ENCODE results near the gene GRIK4.

Gene GRIK4

DNA sequence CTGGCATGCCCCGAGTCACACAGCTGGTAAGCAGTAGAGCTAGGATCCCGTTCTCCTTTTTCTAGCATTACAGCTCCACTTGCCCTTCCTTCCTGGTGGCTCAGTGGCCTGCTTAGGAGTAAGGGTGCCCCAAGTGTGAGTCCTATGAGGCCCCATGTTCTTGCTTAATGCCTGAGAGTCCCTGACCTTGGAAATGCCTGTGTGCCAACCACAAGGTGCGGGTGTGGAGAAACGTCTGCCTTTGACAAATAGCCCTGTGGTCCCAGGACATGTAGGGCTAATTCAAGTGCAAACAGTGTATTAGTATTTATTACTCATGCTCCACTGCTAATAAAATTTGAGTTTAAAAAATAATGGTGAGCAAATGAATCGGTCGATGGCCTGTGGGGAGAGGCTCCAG is 18.4 kb downstream of the GRIK4 start:
- peaks cover 9% of the 10 kb centered on the region; the same call in 1 of the 2 replicates for H3K4me1 ChIP-seq (ENCODE audit: insufficient read depth, low read length)
- no peaks in the 10 kb centered on the region for H3K9me3 ChIP-seq (ENCODE audit: insufficient read depth, low read depth, low read length)
- no peak overlapping the region for H3K4me3 ChIP-seq (ENCODE audit: low read length)
- peaks cover 5% of the 10 kb centered on the region for H3K27me3 ChIP-seq (ENCODE audit: insufficient read depth, low read length)
- H3K9ac ChIP-seq (ENCODE audit: low read depth, low read length): no peak overlapping the region
- no peak overlapping the region for H3K27ac ChIP-seq (ENCODE audit: low read length)
- no peaks in the 10 kb centered on the region for H3K36me3 ChIP-seq (ENCODE audit: insufficient read depth, low read depth, low read length)

GRCh38 chr11:120532082-120532831 is 20.7 kb downstream of the GRIK4 start:
- no peaks in the 10 kb centered on the region for H3K9me3 ChIP-seq (ENCODE audit: insufficient read depth, low read depth, low read length)
- no peak overlapping the region for H3K9ac ChIP-seq (ENCODE audit: low read depth, low read length)
- H3K36me3 ChIP-seq (ENCODE audit: insufficient read depth, low read depth, low read length): no peaks in the 10 kb centered on the region
- peaks cover 3% of the 10 kb centered on the region; the same call in 1 of the 2 replicates for H3K4me1 ChIP-seq (ENCODE audit: insufficient read depth, low read length)
- no peak overlapping the region for H3K4me3 ChIP-seq (ENCODE audit: low read length)
- H3K27ac ChIP-seq (ENCODE audit: low read length): no peak overlapping the region
- H3K27me3 ChIP-seq (ENCODE audit: insufficient read depth, low read length): peaks cover 5% of the 10 kb centered on the region; the same call in 1 of the 2 replicates

DNA sequence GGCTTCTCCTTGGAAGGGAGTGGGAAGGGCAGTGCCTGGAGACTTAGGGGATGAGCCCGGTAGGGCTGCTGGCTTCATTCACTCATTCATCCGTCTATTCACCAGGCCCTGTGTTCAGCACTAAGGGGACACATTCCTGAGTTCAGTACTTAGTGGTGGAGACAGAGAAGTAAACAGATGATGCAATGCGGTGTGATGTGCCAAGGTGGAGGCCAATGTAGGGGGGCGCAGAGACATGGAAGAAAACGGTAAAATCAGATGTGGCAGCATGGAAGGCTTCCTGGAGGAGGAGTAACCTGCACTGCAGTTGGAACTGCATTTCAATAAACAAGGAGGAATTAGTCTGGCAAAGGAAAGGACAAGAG is 21.3 kb downstream of the GRIK4 start:
- H3K9ac ChIP-seq (ENCODE audit: low read depth, low read length): no peak overlapping the region
- no peaks in the 10 kb centered on the region; the same call in 1 of the 2 replicates for H3K4me1 ChIP-seq (ENCODE audit: insufficient read depth, low read length)
- H3K27ac ChIP-seq (ENCODE audit: low read length): no peak overlapping the region
- H3K9me3 ChIP-seq (ENCODE audit: insufficient read depth, low read depth, low read length): no peaks in the 10 kb centered on the region
- H3K4me3 ChIP-seq (ENCODE audit: low read length): no peak overlapping the region
- H3K27me3 ChIP-seq (ENCODE audit: insufficient read depth, low read length): peaks cover 5% of the 10 kb centered on the region; the same call in 1 of the 2 replicates
- no peaks in the 10 kb centered on the region for H3K36me3 ChIP-seq (ENCODE audit: insufficient read depth, low read depth, low read length)

DNA sequence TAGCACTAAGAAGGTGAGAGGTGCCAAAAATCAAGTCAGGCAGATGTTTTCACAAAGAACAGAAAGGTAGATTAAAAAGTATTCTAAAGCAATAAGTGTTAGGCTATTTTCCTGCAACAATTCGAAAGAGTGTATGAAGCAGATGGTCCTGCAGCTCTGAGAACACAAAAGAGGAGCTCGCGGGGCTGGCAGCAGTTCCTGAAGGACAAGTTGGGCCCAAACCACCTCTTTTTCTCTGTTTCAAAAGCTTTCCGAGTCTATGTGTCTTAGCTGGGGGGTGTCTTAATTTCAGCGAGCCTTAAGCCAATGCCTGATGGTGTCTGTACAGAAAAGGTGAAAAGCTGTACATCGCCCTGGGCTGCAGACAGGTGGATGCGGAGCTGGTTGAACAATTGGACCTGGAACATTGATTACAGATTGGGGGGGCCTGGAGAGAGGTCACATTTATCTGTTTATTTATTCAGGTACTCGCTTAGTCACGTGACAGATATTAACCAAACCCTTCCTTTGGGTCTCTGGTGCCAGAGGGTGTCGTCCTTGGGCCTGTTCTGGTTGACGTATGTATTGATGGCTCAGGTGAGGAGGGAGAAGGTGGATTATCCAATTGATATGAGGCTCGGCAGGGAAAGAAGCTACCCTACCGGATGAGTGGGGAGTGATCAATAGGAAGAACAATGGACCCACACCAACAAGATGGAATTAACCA is 24.7 kb downstream of the GRIK4 start:
- no peak overlapping the region for H3K9ac ChIP-seq (ENCODE audit: low read depth, low read length)
- no peak overlapping the region for H3K4me3 ChIP-seq (ENCODE audit: low read length)
- no peaks in the 10 kb centered on the region; the same call in 1 of the 2 replicates for H3K27me3 ChIP-seq (ENCODE audit: insufficient read depth, low read length)
- H3K4me1 ChIP-seq (ENCODE audit: insufficient read depth, low read length): no peaks in the 10 kb centered on the region
- H3K36me3 ChIP-seq (ENCODE audit: insufficient read depth, low read depth, low read length): no peaks in the 10 kb centered on the region
- H3K27ac ChIP-seq (ENCODE audit: low read length): no peak overlapping the region
- no peaks in the 10 kb centered on the region for H3K9me3 ChIP-seq (ENCODE audit: insufficient read depth, low read depth, low read length)

DNA sequence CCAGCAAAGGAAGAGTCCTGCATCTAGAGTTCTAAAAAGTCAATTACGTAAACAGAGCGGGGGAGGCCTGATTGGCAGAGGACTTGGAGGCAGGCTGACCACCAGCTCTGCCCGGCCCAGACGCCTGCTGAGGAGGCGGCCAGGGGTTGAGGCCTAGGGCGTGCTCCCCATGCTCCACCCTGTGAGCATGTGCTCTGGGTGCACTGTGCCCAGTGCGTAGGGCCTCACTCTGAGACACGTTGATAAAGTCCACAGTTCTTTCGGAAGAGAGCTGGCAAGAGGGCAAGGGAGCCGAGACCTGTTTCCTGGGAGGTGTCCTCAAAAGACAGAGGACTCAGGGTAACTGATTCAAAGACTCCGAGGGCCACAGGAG is 25.2 kb downstream of the GRIK4 start:
- no peak overlapping the region for H3K9ac ChIP-seq (ENCODE audit: low read depth, low read length)
- H3K27ac ChIP-seq (ENCODE audit: low read length): no peak overlapping the region
- H3K9me3 ChIP-seq (ENCODE audit: insufficient read depth, low read depth, low read length): no peaks in the 10 kb centered on the region
- H3K36me3 ChIP-seq (ENCODE audit: insufficient read depth, low read depth, low read length): no peaks in the 10 kb centered on the region
- H3K4me3 ChIP-seq (ENCODE audit: low read length): no peak overlapping the region
- H3K27me3 ChIP-seq (ENCODE audit: insufficient read depth, low read length): no peaks in the 10 kb centered on the region; the same call in 1 of the 2 replicates
- H3K4me1 ChIP-seq (ENCODE audit: insufficient read depth, low read length): no peaks in the 10 kb centered on the region

- Histone ChIP-seq H3K27me3 (ENCODE audit: insufficient read depth, low read length) (no peaks in the 10 kb centered on the region; the same call in 1 of the 2 replicates), H3K36me3 (ENCODE audit: insufficient read depth, low read depth, low read length) (no peaks in the 10 kb centered on the region), H3K27ac (ENCODE audit: low read length) (no peak overlapping the region), H3K9ac (ENCODE audit: low read depth, low read length) (no peak overlapping the region), H3K9me3 (ENCODE audit: insufficient read depth, low read depth, low read length) (no peaks in the 10 kb centered on the region), H3K4me1 (ENCODE audit: insufficient read depth, low read length) (no peaks in the 10 kb centered on the region), H3K4me3 (ENCODE audit: low read length) (no peak overlapping the region)
Observed at GRCh38 chr11:120537996-120538395, 26.4 kb downstream of the GRIK4 start.

GRCh38 chr11:120538707-120539106 is 27.2 kb downstream of the GRIK4 start:
- Histone ChIP-seq H3K27me3 (ENCODE audit: insufficient read depth, low read length) (no peaks in the 10 kb centered on the region; the same call in 1 of the 2 replicates), H3K27ac (ENCODE audit: low read length) (no peak overlapping the region), H3K9me3 (ENCODE audit: insufficient read depth, low read depth, low read length) (no peaks in the 10 kb centered on the region), H3K4me1 (ENCODE audit: insufficient read depth, low read length) (no peaks in the 10 kb centered on the region), H3K9ac (ENCODE audit: low read depth, low read length) (no peak overlapping the region), H3K4me3 (ENCODE audit: low read length) (no peak overlapping the region), H3K36me3 (ENCODE audit: insufficient read depth, low read depth, low read length) (no peaks in the 10 kb centered on the region)

- H3K9me3 ChIP-seq (ENCODE audit: insufficient read depth, low read depth, low read length): no peaks in the 10 kb centered on the region
- H3K27ac ChIP-seq (ENCODE audit: low read length): no peak overlapping the region
- H3K9ac ChIP-seq (ENCODE audit: low read depth, low read length): no peak overlapping the region
- H3K4me3 ChIP-seq (ENCODE audit: low read length): no peak overlapping the region
- H3K4me1 ChIP-seq (ENCODE audit: insufficient read depth, low read length): no peaks in the 10 kb centered on the region
- no peaks in the 10 kb centered on the region; the same call in 1 of the 2 replicates for H3K27me3 ChIP-seq (ENCODE audit: insufficient read depth, low read length)
- no peaks in the 10 kb centered on the region for H3K36me3 ChIP-seq (ENCODE audit: insufficient read depth, low read depth, low read length)
Observed at GRCh38 chr11:120539667-120540369, 28.3 kb downstream of the GRIK4 start.

DNA sequence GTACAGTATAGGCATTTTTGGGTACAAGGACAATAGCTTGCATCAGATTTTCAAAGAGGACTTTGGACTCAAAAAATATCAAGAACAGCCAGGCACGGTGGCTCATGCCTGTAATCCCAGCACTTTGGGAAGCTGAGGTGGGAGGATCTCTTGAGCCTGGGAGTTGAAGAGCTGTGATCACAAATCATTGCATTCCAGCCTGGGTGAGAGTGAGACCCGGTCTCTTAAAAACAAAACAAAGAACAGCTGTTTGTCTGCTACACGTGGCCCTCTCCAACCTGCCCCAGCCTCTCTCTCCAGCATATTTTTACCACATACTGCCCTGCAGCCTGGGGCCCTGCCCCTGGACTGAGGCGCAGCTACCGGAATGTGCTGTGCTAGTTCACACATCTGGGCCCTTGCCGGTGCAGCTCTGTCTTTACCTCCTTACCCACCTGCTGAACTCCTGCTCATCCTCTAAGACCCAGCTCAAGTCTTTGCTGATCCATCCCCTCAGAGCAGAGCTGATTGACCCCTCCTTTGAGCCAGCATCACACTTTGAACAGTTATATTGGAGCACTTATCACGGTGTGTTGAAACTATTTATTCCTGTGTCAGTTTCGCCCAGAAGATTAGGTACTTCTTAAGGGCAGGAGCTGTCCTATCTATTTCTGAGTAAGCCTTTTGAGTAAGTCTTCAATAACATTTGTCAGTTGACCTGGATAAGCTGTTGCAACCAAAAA is 29.4 kb downstream of the GRIK4 start:
- H3K9ac ChIP-seq (ENCODE audit: low read depth, low read length): no peak overlapping the region
- no peaks in the 10 kb centered on the region for H3K9me3 ChIP-seq (ENCODE audit: insufficient read depth, low read depth, low read length)
- H3K27ac ChIP-seq (ENCODE audit: low read length): no peak overlapping the region
- no peaks in the 10 kb centered on the region for H3K36me3 ChIP-seq (ENCODE audit: insufficient read depth, low read depth, low read length)
- no peak overlapping the region for H3K4me3 ChIP-seq (ENCODE audit: low read length)
- H3K4me1 ChIP-seq (ENCODE audit: insufficient read depth, low read length): no peaks in the 10 kb centered on the region
- no peaks in the 10 kb centered on the region; the same call in 1 of the 2 replicates for H3K27me3 ChIP-seq (ENCODE audit: insufficient read depth, low read length)

DNA sequence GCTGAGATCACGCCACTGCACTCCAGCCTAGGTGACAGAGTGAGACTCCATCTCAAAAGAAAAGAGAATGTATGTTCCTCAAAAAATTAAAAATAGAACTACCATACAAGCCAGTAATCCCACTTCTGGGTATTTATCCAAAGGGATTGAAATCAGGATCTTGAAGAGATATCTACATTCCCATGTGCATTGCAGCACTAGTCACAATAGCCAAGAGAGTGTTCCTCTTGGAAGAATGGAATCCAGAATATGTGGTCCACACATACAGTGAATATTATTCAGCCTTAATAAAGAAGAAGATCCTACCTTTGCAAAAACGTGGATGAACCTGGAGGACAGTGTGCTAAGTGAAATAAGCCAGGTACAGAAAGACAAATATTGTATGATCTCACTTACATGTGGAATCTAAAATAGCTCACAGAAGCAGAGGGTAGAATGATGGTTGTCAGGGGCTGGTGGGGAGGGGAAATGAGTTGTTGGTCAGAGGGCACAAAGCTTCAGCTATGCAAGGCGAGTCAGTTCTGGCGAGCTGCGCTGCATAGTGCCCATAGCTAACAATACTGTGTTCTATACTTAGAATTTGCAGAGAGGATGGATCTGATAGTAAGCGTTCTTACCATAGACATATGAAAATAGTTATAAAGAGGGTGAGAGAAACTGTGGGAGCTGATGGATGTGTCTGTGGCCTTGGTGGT is 32.1 kb downstream of the GRIK4 start:
- H3K27me3 ChIP-seq (ENCODE audit: insufficient read depth, low read length): no peaks in the 10 kb centered on the region
- H3K27ac ChIP-seq (ENCODE audit: low read length): no peak overlapping the region
- no peaks in the 10 kb centered on the region for H3K36me3 ChIP-seq (ENCODE audit: insufficient read depth, low read depth, low read length)
- no peaks in the 10 kb centered on the region for H3K4me1 ChIP-seq (ENCODE audit: insufficient read depth, low read length)
- no peaks in the 10 kb centered on the region for H3K9me3 ChIP-seq (ENCODE audit: insufficient read depth, low read depth, low read length)
- H3K9ac ChIP-seq (ENCODE audit: low read depth, low read length): no peak overlapping the region
- H3K4me3 ChIP-seq (ENCODE audit: low read length): no peak overlapping the region

GRCh38 chr11:120545813-120546212 is 34.3 kb downstream of the GRIK4 start:
- Histone ChIP-seq H3K36me3 (ENCODE audit: insufficient read depth, low read depth, low read length) (no peaks in the 10 kb centered on the region), H3K27ac (ENCODE audit: low read length) (no peak overlapping the region), H3K9ac (ENCODE audit: low read depth, low read length) (no peak overlapping the region), H3K9me3 (ENCODE audit: insufficient read depth, low read depth, low read length) (no peaks in the 10 kb centered on the region), H3K4me3 (ENCODE audit: low read length) (no peak overlapping the region), H3K4me1 (ENCODE audit: insufficient read depth, low read length) (no peaks in the 10 kb centered on the region; the same call in 1 of the 2 replicates), H3K27me3 (ENCODE audit: insufficient read depth, low read length) (no peaks in the 10 kb centered on the region)
